Sigmoid colon (tissue), 4 donors: ENCODE measurements around the gene UNC5CL.
"Not testable (repeated sequence)": the region's sequence is repeated elsewhere in the genome, so short reads cannot be mapped to it uniquely, and the experiment has no call there.

ENCODE experiments used
- EP300 ChIP-seq, 4 donors: sonication (generic); formaldehyde crosslinking; IDR thresholded peaks; one replicate each; pipeline ENCODE4 v1.6.1; 2017; ENCODE audit warnings: antibody characterized with exemption in 4 of 4
- POLR2A ChIP-seq, 2 donors: fragments of 450-650 bp; IDR thresholded peaks; one replicate each; pipeline ENCODE4 v1.6.1; 2016; ENCODE audit warnings: antibody characterized with exemption in 2 of 2, mild to moderate bottlenecking in 2 of 2, moderate library complexity in 2 of 2
- POLR2AphosphoS5 ChIP-seq, 4 donors: sonication (generic); formaldehyde crosslinking; IDR thresholded peaks; one replicate each; pipeline ENCODE4 v1.6.1; 2017; ENCODE audit warnings: antibody characterized with exemption in 4 of 4
- TF ChIP-seq, protein P1 (sequence below), 4 experiments: fragments of 450-650 bp in 3 of 4; fragments of 200-600 bp in 1 of 4; IDR thresholded peaks; one replicate each; pipeline ENCODE4 v1.5.1; 2016 to 2019; ENCODE audit warnings: antibody characterized with exemption in 4 of 4, mild to moderate bottlenecking in 3 of 4, moderate library complexity in 2 of 4

- TF ChIP-seq, protein P1, sequence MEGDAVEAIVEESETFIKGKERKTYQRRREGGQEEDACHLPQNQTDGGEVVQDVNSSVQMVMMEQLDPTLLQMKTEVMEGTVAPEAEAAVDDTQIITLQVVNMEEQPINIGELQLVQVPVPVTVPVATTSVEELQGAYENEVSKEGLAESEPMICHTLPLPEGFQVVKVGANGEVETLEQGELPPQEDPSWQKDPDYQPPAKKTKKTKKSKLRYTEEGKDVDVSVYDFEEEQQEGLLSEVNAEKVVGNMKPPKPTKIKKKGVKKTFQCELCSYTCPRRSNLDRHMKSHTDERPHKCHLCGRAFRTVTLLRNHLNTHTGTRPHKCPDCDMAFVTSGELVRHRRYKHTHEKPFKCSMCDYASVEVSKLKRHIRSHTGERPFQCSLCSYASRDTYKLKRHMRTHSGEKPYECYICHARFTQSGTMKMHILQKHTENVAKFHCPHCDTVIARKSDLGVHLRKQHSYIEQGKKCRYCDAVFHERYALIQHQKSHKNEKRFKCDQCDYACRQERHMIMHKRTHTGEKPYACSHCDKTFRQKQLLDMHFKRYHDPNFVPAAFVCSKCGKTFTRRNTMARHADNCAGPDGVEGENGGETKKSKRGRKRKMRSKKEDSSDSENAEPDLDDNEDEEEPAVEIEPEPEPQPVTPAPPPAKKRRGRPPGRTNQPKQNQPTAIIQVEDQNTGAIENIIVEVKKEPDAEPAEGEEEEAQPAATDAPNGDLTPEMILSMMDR (IDR thresholded peaks at IDR 0.05) = not testable (repeated sequence)
- not testable (repeated sequence) for TF ChIP-seq POLR2AphosphoS5, POLR2A, EP300 (IDR thresholded peaks at IDR 0.05)
Observed at GRCh38 chr6:41015860-41016259, 23.2 kb downstream of the UNC5CL start.
